AG09319 (cell line): ENCODE measurements around the gene SLC3A2.

ENCODE experiments used
- DNase-seq: peaks from one replicate; pipeline ENCODE4 v3.0.0-alpha.2; 2010; ENCODE audit warnings: low read depth; ENCODE audit errors: extremely low read depth
- CTCF ChIP-seq: IDR thresholded peaks from 2 replicates; pipeline ENCODE4 v1.5.1; 2011; ENCODE audit warnings: low read depth, mild to moderate bottlenecking, inconsistent platforms, low read length, moderate library complexity

Gene SLC3A2

GRCh38 chr11:62880231-62880802, 379 bp upstream of the SLC3A2 start:
- DNase-seq, result peak; percentile 73
- no peak for TF ChIP-seq CTCF

GRCh38 chr11:62881579-62882430, 1.1 kb downstream of the SLC3A2 start:
- DNase-seq, result peak; percentile 97
- no peak for TF ChIP-seq CTCF

- no peak for DNase-seq
- no peak for TF ChIP-seq CTCF
These were observed 1.7 kb downstream of the SLC3A2 start for GRCh38 chr11:62882431-62882749.

- TF ChIP-seq CTCF, result no peak
- no peak for DNase-seq
These were observed 2.2 kb downstream of the SLC3A2 start for GRCh38 chr11:62882788-62883501.

GRCh38 chr11:62883673-62884072, 3.0 kb downstream of the SLC3A2 start:
- TF ChIP-seq CTCF, result no peak
- no peak for DNase-seq

GRCh38 chr11:62885137-62885750, 4.5 kb downstream of the SLC3A2 start:
- TF ChIP-seq CTCF, result no peak
- no peak for DNase-seq
